GM12892 (cell line): Measurements from ENCODE around the gene ZDHHC13.

Experiments
- POLR2A ChIP-seq: IDR thresholded peaks from 2 replicates; pipeline ENCODE4 v1.6.1; 2011; ENCODE audit warnings: low read depth, low read length, control low read depth
- POLR2AphosphoS5 ChIP-seq: IDR thresholded peaks from 2 replicates; pipeline ENCODE4 v1.6.1; 2011; ENCODE audit warnings: low read depth, low read length, control low read depth

GRCh38 chr11:19101796-19102520 lies 15.0 kb upstream of the ZDHHC13 start:
- no peak for TF ChIP-seq POLR2A
- no peak for TF ChIP-seq POLR2AphosphoS5
